OCI-LY3 (cell line): ENCODE measurements around the gene CPZ.

Experiments
- H2AFZ ChIP-seq: fragments of 200-600, 300-600 bp; shearing (Covaris generic); 2 replicates; pipeline ENCODE4 v1.6.0; 2014; ENCODE audit warnings: antibody characterized with exemption, low read depth, low read length
- H3K27ac ChIP-seq: fragments of 200-600, 300-600 bp; sonication (generic); 2 replicates; pipeline ENCODE4 v1.5.1; 2014; ENCODE audit warnings: mild to moderate bottlenecking, low read length, moderate library complexity, mixed read lengths
- H3K27me3 ChIP-seq: fragments of 200-600, 300-600 bp; sonication (generic); 2 replicates; pipeline ENCODE4 v1.6.1; 2014; ENCODE audit warnings: low read depth, low read length, mixed read lengths
- H3K36me3 ChIP-seq: fragments of 200-600, 300-600 bp; sonication (generic); replicated peaks from 2 replicates; pipeline ENCODE3; 2014; ENCODE audit warnings: low read depth, low read length, mixed read lengths
- H3K4me1 ChIP-seq: fragments of 300-600, 200-600 bp; sonication (generic); 2 replicates; pipeline ENCODE4 v1.6.1; 2014; ENCODE audit warnings: low read length, mixed read lengths
- H3K4me2 ChIP-seq: fragments of 200-600, 300-600 bp; sonication (generic); 2 replicates; pipeline ENCODE4 v1.6.1; 2014; ENCODE audit warnings: low read length, mixed read lengths
- H3K4me3 ChIP-seq: fragments of 300-600, 200-600 bp; sonication (generic); 2 replicates; pipeline ENCODE4 v1.5.1; 2014; ENCODE audit warnings: antibody characterized with exemption, mild to moderate bottlenecking, low read length, moderate library complexity
- H3K79me2 ChIP-seq: fragments of 300-600, 200-600 bp; shearing (Covaris generic); 2 replicates; pipeline ENCODE4 v1.6.1; 2014; ENCODE audit warnings: mild to moderate bottlenecking, low read length, mixed read lengths
- H3K9ac ChIP-seq: fragments of 300-600, 200-600 bp; shearing (Covaris generic); 2 replicates; pipeline ENCODE4 v1.6.0; 2014; ENCODE audit warnings: mild to moderate bottlenecking, low read length, moderate library complexity
- H3K9me3 ChIP-seq: fragments of 200-600, 300-600 bp; shearing (Covaris generic); 2 replicates; pipeline ENCODE4 v1.6.1; 2014; ENCODE audit warnings: low read length, mixed read lengths; ENCODE audit not compliant: insufficient read depth
- H4K20me1 ChIP-seq: fragments of 200-600, 300-600 bp; sonication (generic); 2 replicates; pipeline ENCODE4 v1.6.1; 2016; ENCODE audit warnings: low read length, mixed read lengths; ENCODE audit not compliant: insufficient read depth
- CTCF ChIP-seq: fragments of 200-600, 300-600 bp; sonication (generic); IDR thresholded peaks from 2 replicates; pipeline ENCODE4 v1.5.1; 2014; ENCODE audit warnings: antibody characterized with exemption, low read length, low read depth
- EZH2phosphoT487 ChIP-seq: fragments of 200-600 bp; shearing (Covaris generic); IDR thresholded peaks from 2 replicates; pipeline ENCODE4 v1.6.1; 2018; ENCODE audit warnings: antibody characterized with exemption, mixed run types, low read depth

Gene CPZ

GRCh38 chr4:8595237-8596087 lies 2.9 kb downstream of the CPZ start:
- Histone ChIP-seq H3K27me3 (no peaks in the 10 kb centered on the region), H3K36me3 (no peaks in the 10 kb centered on the region), H3K79me2 (no peaks in the 10 kb centered on the region), H3K9me3 (no peaks in the 10 kb centered on the region), H4K20me1 (no peaks in the 10 kb centered on the region), H3K4me3 (no peak overlapping the region), H3K27ac (no peak overlapping the region), H2AFZ (no peak overlapping the region), H3K4me1 (no peaks in the 10 kb centered on the region), H3K4me2 (no peak overlapping the region), H3K9ac (no peak overlapping the region)
- TF ChIP-seq CTCF: no peak
- TF ChIP-seq EZH2phosphoT487: no peak

GRCh38 chr4:8596891-8597290 lies 4.3 kb downstream of the CPZ start:
- no peaks in the 10 kb centered on the region for H3K79me2 ChIP-seq
- no peaks in the 10 kb centered on the region for H3K27me3 ChIP-seq
- no peaks in the 10 kb centered on the region for H3K9me3 ChIP-seq
- no peaks in the 10 kb centered on the region for H4K20me1 ChIP-seq
- H3K27ac ChIP-seq: no peak overlapping the region
- H3K9ac ChIP-seq: no peak overlapping the region
- H3K4me2 ChIP-seq: no peak overlapping the region
- H3K4me1 ChIP-seq: no peaks in the 10 kb centered on the region
- no peak overlapping the region for H3K4me3 ChIP-seq
- no peak for TF ChIP-seq EZH2phosphoT487
- TF ChIP-seq CTCF: no peak
- no peak overlapping the region for H2AFZ ChIP-seq
- H3K36me3 ChIP-seq: no peaks in the 10 kb centered on the region

- no peak overlapping the region for H2AFZ ChIP-seq
- TF ChIP-seq CTCF (no peak), EZH2phosphoT487 (no peak)
- no peaks in the 10 kb centered on the region for H4K20me1 ChIP-seq
- no peak overlapping the region for H3K4me3 ChIP-seq
- no peak overlapping the region for H3K9ac ChIP-seq
- no peaks in the 10 kb centered on the region for H3K27me3 ChIP-seq
- no peaks in the 10 kb centered on the region for H3K4me1 ChIP-seq
- H3K9me3 ChIP-seq: no peaks in the 10 kb centered on the region
- no peaks in the 10 kb centered on the region for H3K79me2 ChIP-seq
- no peak overlapping the region for H3K4me2 ChIP-seq
- no peaks in the 10 kb centered on the region for H3K36me3 ChIP-seq
- no peak overlapping the region for H3K27ac ChIP-seq
Observed at GRCh38 chr4:8597319-8597718, 4.8 kb downstream of the CPZ start.

- Histone ChIP-seq H3K4me2 (no peak overlapping the region), H4K20me1 (no peaks in the 10 kb centered on the region), H2AFZ (no peak overlapping the region), H3K4me1 (no peaks in the 10 kb centered on the region), H3K79me2 (no peaks in the 10 kb centered on the region), H3K9me3 (no peaks in the 10 kb centered on the region), H3K4me3 (no peak overlapping the region), H3K27me3 (no peaks in the 10 kb centered on the region), H3K27ac (no peak overlapping the region), H3K9ac (no peak overlapping the region), H3K36me3 (no peaks in the 10 kb centered on the region)
- TF ChIP-seq CTCF (no peak), EZH2phosphoT487 (no peak)
Observed at GRCh38 chr4:8597791-8598190, 5.2 kb downstream of the CPZ start.
